Transverse colon (tissue), 4 donors: ENCODE measurements around the gene INO80E.

Experiments used
- EP300 ChIP-seq: sonication (generic); formaldehyde crosslinking; IDR thresholded peaks from one replicate; pipeline ENCODE4 v1.6.1; 2017; ENCODE audit warnings: antibody characterized with exemption, low read depth
- POLR2A ChIP-seq: fragments of 450-650 bp; IDR thresholded peaks from one replicate; pipeline ENCODE4 v1.6.1; 2016; ENCODE audit warnings: antibody characterized with exemption, mild to moderate bottlenecking, moderate library complexity
- POLR2AphosphoS5 ChIP-seq, 3 donors: sonication (generic); formaldehyde crosslinking; IDR thresholded peaks; one replicate each; pipeline ENCODE4 v1.6.1; 2016; ENCODE audit warnings: antibody characterized with exemption in 3 of 3
- TF ChIP-seq, protein P1 (sequence below), 5 experiments: fragments of 200-600 bp in 3 of 5; fragments of 450-650 bp in 2 of 5; sonication (generic) in 3 of 5; IDR thresholded peaks; 1 replicate in 2 of 5; 2 replicates in 3 of 5; pipeline ENCODE4 v1.5.1; 2016 to 2017; ENCODE audit warnings: antibody characterized with exemption in 5 of 5, inconsistent platforms in 3 of 5, mild to moderate bottlenecking in 2 of 5, moderate library complexity in 1 of 5

DNA sequence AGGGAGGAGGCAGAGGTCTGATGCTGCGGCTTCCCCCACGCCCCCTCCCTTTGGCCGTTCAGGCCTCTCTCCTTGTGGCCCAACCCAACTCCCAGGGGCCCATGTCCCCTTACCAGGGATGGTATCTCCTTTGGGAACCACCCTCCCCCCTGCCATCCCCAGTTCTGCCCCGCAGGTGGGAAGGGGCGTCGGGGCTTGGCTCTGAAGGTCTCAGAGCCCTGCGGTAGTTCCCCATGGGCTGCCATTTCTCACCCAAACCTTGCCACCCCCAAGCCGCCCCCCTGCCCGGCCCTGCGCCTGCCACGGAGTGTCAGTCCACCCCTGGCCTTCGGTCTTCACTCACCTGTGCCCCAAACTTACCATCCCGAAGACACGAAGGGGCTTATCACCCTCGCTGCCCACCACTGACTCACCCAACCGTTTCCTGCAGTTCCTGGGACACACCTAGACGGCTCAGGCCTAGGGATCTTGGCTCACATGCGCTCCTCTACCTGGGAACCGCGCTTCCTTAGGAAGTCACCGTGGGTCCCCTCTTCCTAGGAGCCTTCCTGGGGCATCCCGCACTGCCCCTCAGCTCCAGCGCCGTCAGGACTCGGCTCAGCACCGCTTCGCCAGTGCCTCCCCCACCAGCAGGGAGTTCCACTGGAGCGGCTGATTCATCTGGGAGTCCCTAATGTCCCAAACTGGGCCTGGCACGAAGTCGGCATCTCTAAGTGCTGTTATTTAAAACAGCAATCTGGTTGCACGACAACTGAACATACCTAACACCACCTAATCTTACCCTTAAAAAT, 15.9 kb downstream of the INO80E start:
- TF ChIP-seq, protein P1, sequence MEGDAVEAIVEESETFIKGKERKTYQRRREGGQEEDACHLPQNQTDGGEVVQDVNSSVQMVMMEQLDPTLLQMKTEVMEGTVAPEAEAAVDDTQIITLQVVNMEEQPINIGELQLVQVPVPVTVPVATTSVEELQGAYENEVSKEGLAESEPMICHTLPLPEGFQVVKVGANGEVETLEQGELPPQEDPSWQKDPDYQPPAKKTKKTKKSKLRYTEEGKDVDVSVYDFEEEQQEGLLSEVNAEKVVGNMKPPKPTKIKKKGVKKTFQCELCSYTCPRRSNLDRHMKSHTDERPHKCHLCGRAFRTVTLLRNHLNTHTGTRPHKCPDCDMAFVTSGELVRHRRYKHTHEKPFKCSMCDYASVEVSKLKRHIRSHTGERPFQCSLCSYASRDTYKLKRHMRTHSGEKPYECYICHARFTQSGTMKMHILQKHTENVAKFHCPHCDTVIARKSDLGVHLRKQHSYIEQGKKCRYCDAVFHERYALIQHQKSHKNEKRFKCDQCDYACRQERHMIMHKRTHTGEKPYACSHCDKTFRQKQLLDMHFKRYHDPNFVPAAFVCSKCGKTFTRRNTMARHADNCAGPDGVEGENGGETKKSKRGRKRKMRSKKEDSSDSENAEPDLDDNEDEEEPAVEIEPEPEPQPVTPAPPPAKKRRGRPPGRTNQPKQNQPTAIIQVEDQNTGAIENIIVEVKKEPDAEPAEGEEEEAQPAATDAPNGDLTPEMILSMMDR (IDR thresholded peaks at IDR 0.05), result no peak
- no peak for TF ChIP-seq POLR2A
- TF ChIP-seq EP300, result no peak
- no peak for TF ChIP-seq POLR2AphosphoS5 (IDR thresholded peaks at IDR 0.05)
